K562 (cell line): Measurements from ENCODE around the gene IMPDH2. TPM values are rescaled to one million over a fixed set of nuclear protein-coding genes. Genes with fewer than 3 reads are reported as not detected.

Source experiments
- ATAC-seq: fragments of 200-7000 bp; cut with Tn5 transposase; 3 replicates; pipeline ENCODE4 v1.9.1; 2020; ENCODE audit warnings: moderate library complexity
- BruUV-seq: library from RNA; stranded (reverse); fragments of 400-500 nt; replicated peaks from 2 replicates; lab custom pipeline; 2021; lab: Mats Ljungman, UMichigan
- CTCF ChIA-PET: fragments of 300-600 bp; formaldehyde crosslinking; extraction: SDS; loops from one replicate; lab custom pipeline; 2021; ENCODE audit warnings: low intra/inter-chr PET ratio; lab: Yijun Ruan, JAX
- POLR2A ChIA-PET: fragments of 300-600, 350-650 bp; sonication (Branson Sonifier 250); formaldehyde crosslinking; extraction: SDS; loops from one replicate; lab custom pipeline; 2021; ENCODE audit warnings: antibody characterized with exemption, inconsistent platforms; lab: Yijun Ruan, JAX
- DNase-seq, 4 experiments: peaks; one replicate each; pipeline versions ENCODE4 v3.0.0 to v3.0.0-alpha.2; 2011 to 2018; ENCODE audit warnings: low spot score in 3 of 4, mixed read lengths in 3 of 4; ENCODE audit errors: extremely low read depth in 1 of 4
- FAIRE-seq: peaks from 2 replicates; lab custom pipeline; 2011; peaks lifted over from hg19 to GRCh38; lab: Jason Lieb, UNC
- H2AFZ ChIP-seq: 2 replicates; pipeline ENCODE4 v1.6.0; 2011; ENCODE audit warnings: low read depth, low read length, control low read depth, inconsistent platforms
- H3K27ac ChIP-seq: fragments of 200-600 bp; 3 replicates; pipeline ENCODE4 v1.8.0; 2011; ENCODE audit warnings: low read depth, mild to moderate bottlenecking, control low read depth, inconsistent platforms, low read length, moderate library complexity, mixed read lengths; ENCODE audit errors: extremely low read depth
- H3K27me3 ChIP-seq, 2 experiments: fragments of 300-600 bp in 1 of 2; 2 replicates in 1 of 2; 3 replicates in 1 of 2; pipeline versions ENCODE4 v1.6.0 to v1.8.0; 2011; ENCODE audit warnings: inconsistent platforms in 2 of 2, low read length in 2 of 2, mild to moderate bottlenecking in 1 of 2, mixed read lengths in 1 of 2, moderate library complexity in 1 of 2; ENCODE audit not compliant: control insufficient read depth in 2 of 2, insufficient read depth in 2 of 2
- H3K36me3 ChIP-seq: fragments of 300-600 bp; 3 replicates; pipeline ENCODE4 v1.8.0; 2011; ENCODE audit warnings: mild to moderate bottlenecking, low read length, inconsistent platforms; ENCODE audit not compliant: control insufficient read depth, insufficient read depth
- H3K4me1 ChIP-seq, 2 experiments: fragments of 200-600 bp in 1 of 2; replicated peaks in 1 of 2; 2 replicates in 1 of 2; 3 replicates in 1 of 2; pipeline versions ENCODE4 v1.5.1 to v1.8.0; 2011; ENCODE audit warnings: inconsistent platforms in 2 of 2, low read length in 2 of 2, mild to moderate bottlenecking in 1 of 2, mixed read lengths in 1 of 2, moderate library complexity in 1 of 2; ENCODE audit not compliant: control insufficient read depth in 2 of 2, insufficient read depth in 2 of 2
- H3K4me2 ChIP-seq: 2 replicates; pipeline ENCODE4 v1.6.1; 2011; ENCODE audit warnings: low read length, control low read depth, inconsistent platforms, mixed read lengths; ENCODE audit not compliant: insufficient read depth
- H3K4me3 ChIP-seq: fragments of 200-600 bp; sonication (generic), shearing (Covaris generic); 2 replicates; pipeline ENCODE4 v1.5.1; 2016; ENCODE audit warnings: control low read depth, inconsistent platforms
- H3K79me2 ChIP-seq: fragments of 200-600 bp; 3 replicates; pipeline ENCODE4 v1.8.0; 2011; ENCODE audit warnings: low read length, inconsistent platforms; ENCODE audit not compliant: control insufficient read depth, insufficient read depth
- H3K9ac ChIP-seq, 2 experiments: 2 replicates each; pipeline versions ENCODE4 v1.6.0 to v1.6.1; 2011; ENCODE audit warnings: low read depth in 2 of 2, low read length in 2 of 2, control low read depth in 1 of 2, inconsistent platforms in 1 of 2, mild to moderate bottlenecking in 1 of 2, mixed read lengths in 1 of 2; ENCODE audit not compliant: insufficient read depth in 1 of 2
- H3K9me1 ChIP-seq: one replicate; pipeline ENCODE4 v1.6.0; 2011; ENCODE audit warnings: inconsistent platforms, mild to moderate bottlenecking, low read length, moderate library complexity; ENCODE audit not compliant: control insufficient read depth, insufficient read depth
- H3K9me3 ChIP-seq: replicated peaks from 2 replicates; pipeline ENCODE4 v1.5.1; 2011; ENCODE audit warnings: low read depth, low read length, inconsistent platforms; ENCODE audit not compliant: control insufficient read depth, insufficient read depth
- H4K20me1 ChIP-seq: replicated peaks from 2 replicates; pipeline ENCODE4 v1.6.1; 2011; ENCODE audit warnings: low read length, inconsistent platforms, mixed read lengths; ENCODE audit not compliant: control insufficient read depth, insufficient read depth
- PHTF2 ChIP-seq: fragments of 250-450 bp; sonication (Bioruptor Pico); IDR thresholded peaks from 2 replicates; pipeline ENCODE4 v1.5.0; 2021; ENCODE audit warnings: mild to moderate bottlenecking
- STAG1 ChIP-seq: sonication (generic); formaldehyde crosslinking; IDR thresholded peaks from 2 replicates; pipeline ENCODE4 v1.5.0; 2020; ENCODE audit warnings: missing genetic modification reagents, borderline replicate concordance
- WGBS: fragments of 100-300 bp; shearing (Covaris generic); methylation state at CpG from one replicate; pipeline ENCODE4 v1.1.6; 2016; ENCODE audit warnings: low coverage, mixed read lengths; ENCODE audit not compliant: insufficient coverage; ENCODE audit errors: missing lambda C conversion rate; 5-methylcytosine and 5-hydroxymethylcytosine counted together
- in situ Hi-C: fragments of 300-500 bp; cut with MboI; formaldehyde crosslinking; loops from 4 replicates; pipeline ENCODE4 v1.15.0; 2018; ENCODE audit warnings: inconsistent platforms, mixed read lengths
- intact Hi-C: fragments of 100-400 bp; cut with micrococcal nuclease; formaldehyde crosslinking; loops from 2 replicates; pipeline ENCODE4 v1.14.2; 2022
- polyA plus RNA-seq, 8 experiments: library from polyadenylated mRNA; depleted of rRNA in 4 of 8; stranded (reverse) in 5 of 8; unstranded in 3 of 8; fragments of >200 nt; fragmentation: Nextera tagmentation in 2 of 8; fragmentation: Illumina TruSeq in 1 of 8; extraction: Ambion mirVana in 2 of 8; extraction: Trizol in 1 of 8; gene quantifications; 2 replicates each; pipeline versions ENCODE4 v1.2.1 to v1.2.3, GENCODE V29; 2011 to 2014; ENCODE audit warnings: inconsistent platforms in 1 of 8, missing spikeins in 1 of 8
- total RNA-seq, 7 experiments: library from RNA; depleted of rRNA in 6 of 7; stranded (reverse); fragments of >200 nt in 6 of 7; fragmentation: Illumina TruSeq in 2 of 7; extraction: Trizol in 2 of 7; gene quantifications; 2 replicates each; pipeline versions ENCODE4 v1.2.1 to v1.2.3, GENCODE V29; 2011 to 2021; ENCODE audit warnings: low replicate concordance in 1 of 7

IMPDH2 gene
- total and polyA plus RNA-seq, 9 of the 15 experiments (the other 6 are each of a cell fraction or from before 2014, with no cell fraction given), result 318 to 507 (median 366) TPM

DNA sequence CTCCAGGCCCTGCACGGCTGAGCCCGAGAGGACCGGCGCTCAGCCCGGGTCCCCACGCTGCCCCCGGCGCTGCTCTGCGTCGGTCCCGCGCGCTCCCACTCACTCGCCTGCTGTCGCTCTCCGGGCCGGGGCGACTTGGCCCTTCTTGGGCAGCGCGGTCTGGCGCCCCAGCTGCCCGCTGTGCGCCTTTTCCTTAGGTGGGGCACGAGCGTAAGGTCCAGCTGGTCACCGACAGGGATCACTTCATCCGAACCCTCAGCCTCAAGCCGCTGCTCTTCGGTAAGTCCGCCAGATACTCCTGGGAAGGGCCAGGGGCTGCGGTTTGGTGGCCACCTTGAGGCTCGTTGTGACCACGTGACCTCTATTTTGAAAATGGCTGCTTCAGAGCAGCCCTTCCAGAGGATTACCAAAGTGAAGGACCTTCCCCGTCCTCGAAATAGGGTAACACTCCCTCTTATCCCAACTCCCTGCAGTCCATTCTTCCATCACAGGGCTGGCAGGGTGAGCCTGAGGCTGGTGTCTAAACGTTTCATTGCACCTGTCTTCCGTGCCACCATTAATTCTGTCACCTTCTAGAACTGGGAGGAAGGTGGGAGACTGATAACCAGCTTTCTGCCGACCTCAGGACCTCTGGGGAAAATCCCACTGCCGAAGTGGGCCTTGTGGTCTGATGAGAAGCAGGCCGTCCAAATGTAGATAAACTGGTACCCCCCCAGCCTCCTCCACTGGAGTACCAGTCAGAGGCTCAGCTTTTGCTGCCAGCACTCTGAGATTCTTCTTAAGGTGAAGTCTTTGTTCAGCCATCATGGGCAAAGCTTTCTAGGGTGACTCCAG is 38.3 kb downstream of the IMPDH2 start:
- FAIRE-seq (no peak), ATAC-seq (no peak), DNase-seq (no peak)
- Histone ChIP-seq H3K36me3 (peaks cover 2% of the 10 kb centered on the region; the same call in 1 of the 3 replicates), H3K9me3 (no peaks in the 10 kb centered on the region), H3K4me1 (peaks cover 9 to 21% of the 10 kb centered on the region in 2 experiments), H3K27me3 (no peaks in the 10 kb centered on the region), H3K4me3 (no peak overlapping the region), H2AFZ (no peak overlapping the region), H3K9ac (peak overlapping the region in 1 of 2 experiments; percentile 61; a peak in 1 of 4 replicates), H3K27ac (no peak overlapping the region), H3K4me2 (no peak overlapping the region), H4K20me1 (no peaks in the 10 kb centered on the region), H3K79me2 (no peaks in the 10 kb centered on the region), H3K9me1 (no peaks in the 10 kb centered on the region)
- 72% methylated on average over 14 of the region's 40 CpGs for WGBS
- in situ Hi-C loops (no loop called here), intact Hi-C loops (no loop called here)
- ChIA-PET POLR2A (interaction anchor here (0.7 to 1.1 kb wide), 4 partner anchors 11 to 103 kb away, joined by 3 to 4 read pairs (median 4); partner anchors contain the start of gene WDR6), CTCF (no interaction called here)
- BruUV-seq, result no TSS peak
- TF ChIP-seq STAG1, result no peak
- no peak for TF ChIP-seq PHTF2 (CRISPR knock-in tag)
